H1 (cell line): ENCODE data around the gene CTTNBP2NL. TPM values are rescaled to one million over a fixed set of nuclear protein-coding genes. Genes with fewer than 3 reads are reported as not detected.

Experiments
- CREB1 ChIP-seq: IDR thresholded peaks from 2 replicates; pipeline ENCODE4 v1.6.1; 2012; ENCODE audit warnings: inconsistent platforms
- RAD21 ChIP-seq, 2 experiments: IDR thresholded peaks in 1 of 2; conservative IDR thresholded peaks in 1 of 2; 2 replicates each; pipeline ENCODE4 v1.6.1; 2011; ENCODE audit warnings: low read depth in 2 of 2, low read length in 2 of 2, improper control_type of control experiment in 1 of 2, inconsistent platforms in 1 of 2, mild to moderate bottlenecking in 1 of 2, moderate library complexity in 1 of 2
- YY1 ChIP-seq: IDR thresholded peaks from 2 replicates; pipeline ENCODE4 v1.6.1; 2011; ENCODE audit warnings: low read depth, mild to moderate bottlenecking, low read length
- polyA plus RNA-seq, 7 experiments: library from polyadenylated mRNA; depleted of rRNA in 3 of 7; stranded (reverse) in 5 of 7; unstranded in 2 of 7; fragments of >200 nt in 5 of 7; fragments of 200-250 nt in 2 of 7; gene quantifications; 1 replicate in 5 of 7; 2 replicates in 1 of 7; 4 replicates in 1 of 7; pipeline versions ENCODE4 v1.2.1 to v1.2.3, GENCODE V29; 2011 to 2013; ENCODE audit warnings: missing spikeins in 2 of 7, mixed read lengths in 2 of 7
- total RNA-seq: library from RNA; stranded (reverse); fragmentation: NEBNext Ultra II Directional; extraction: Animal tissue kit (Norgen Biotek cat#: 25700); gene quantifications from 2 replicates; pipeline ENCODE4 v1.2.1, GENCODE V29; 2021

The CTTNBP2NL gene
- total and polyA plus RNA-seq, 2 of the 8 experiments (the other 6 are each of a cell fraction or from before 2014, with no cell fraction given) = 6.4 to 35.1 TPM

- peak; percentile 94 to 98 for TF ChIP-seq RAD21 (IDR thresholded peaks at IDR 0.05 in 1 of 2, conservative IDR thresholded peaks at IDR 0.05 in 1 of 2; ENCODE audit: low read depth in 2 of 2, low read length in 2 of 2)
- peak; percentile 37; the same call in 1 of the 2 replicates for TF ChIP-seq YY1
- peak; percentile 53; the same call in 1 of the 2 replicates for TF ChIP-seq CREB1
Measured at GRCh38 chr1:112369392-112370285, 26.4 kb upstream of the CTTNBP2NL start (continued).
